Neural crest cell (in vitro differentiated cells): ENCODE data around the gene CFD. TPM values are rescaled to one million over a fixed set of nuclear protein-coding genes. Genes with fewer than 3 reads are reported as not detected.

Experiments
- microRNA-seq: library from miRNA; unstranded; fragments of <30 nt; microRNA quantifications from one replicate; pipeline ENCODE4, GENCODE V29; 2020
- total RNA-seq: library from RNA; stranded (reverse); gene quantifications from 2 replicates; pipeline ENCODE4 v1.2.1, GENCODE V29; 2021

The CFD gene
- total RNA-seq, 1 donor from 2014 or later: not detected

Small RNA genes lying within 50 kb of the gene (microRNA-seq; reads per million reads assigned to microRNA genes)
- gene MIR3187: 204 reads per million, percentile 67 among the genes with 10 or more reads in this experiment

Other genes starting within 250 kb of the CFD start
- 69.7 and 71.1 TPM in 2 replicates for gene POLRMT, start 226.1 kb upstream of the CFD start, total RNA-seq
- 0.51 and 0.84 TPM in 2 replicates for gene FGF22, start 219.8 kb upstream of the CFD start, total RNA-seq
- gene RNF126, start 196.4 kb upstream of the CFD start, total RNA-seq: 50.6 and 55.9 TPM in 2 replicates
- gene FSTL3, start 183.3 kb upstream of the CFD start, total RNA-seq: 7.7 and 8.9 TPM in 2 replicates
- not detected in 2 replicates for gene PRSS57, start 164.2 kb upstream of the CFD start, total RNA-seq
- gene PALM, start 150.7 kb upstream of the CFD start, total RNA-seq: 45.1 and 52.1 TPM in 2 replicates
- gene MISP, start 108.6 kb upstream of the CFD start, total RNA-seq: 0.14 TPM in 1 of 2 replicates, not detected in the other
- gene PTBP1, start 62.2 kb upstream of the CFD start, total RNA-seq: 674 and 701 TPM in 2 replicates
- 46.3 and 50.9 TPM in 2 replicates for gene PLPPR3, start 37.7 kb upstream of the CFD start, total RNA-seq
- gene AZU1, start 31.8 kb upstream of the CFD start, total RNA-seq: 0.30 and 0.68 TPM in 2 replicates
- not detected in 2 replicates for gene PRTN3, start 18.7 kb upstream of the CFD start, total RNA-seq
- gene ELANE, start 7.4 kb upstream of the CFD start, total RNA-seq: not detected in 2 replicates
- 73.9 and 77.7 TPM in 2 replicates for gene MED16, start 33.5 kb downstream of the CFD start, total RNA-seq
- not detected in 2 replicates for gene RNU6-9, start 33.8 kb downstream of the CFD start, total RNA-seq
- gene R3HDM4, start 53.6 kb downstream of the CFD start, total RNA-seq: 47.7 and 50.9 TPM in 2 replicates
- gene KISS1R, start 57.7 kb downstream of the CFD start, total RNA-seq: 2.2 and 2.4 TPM in 2 replicates
- 48.4 and 58.9 TPM in 2 replicates for gene ARID3A, start 66.4 kb downstream of the CFD start, total RNA-seq
- 65.2 and 67.4 TPM in 2 replicates for gene WDR18, start 124.7 kb downstream of the CFD start, total RNA-seq
- 0.12 TPM in 1 of 2 replicates, not detected in the other for gene GRIN3B, start 140.8 kb downstream of the CFD start, total RNA-seq
- 164 and 170 TPM in 2 replicates for gene TMEM259, start 161.5 kb downstream of the CFD start, total RNA-seq
- gene RNU6-2, start 161.9 kb downstream of the CFD start, total RNA-seq: not detected in 2 replicates
- gene CNN2, start 166.9 kb downstream of the CFD start, total RNA-seq: 140 and 141 TPM in 2 replicates
- 12.8 and 16.3 TPM in 2 replicates for gene ABCA7, start 180.4 kb downstream of the CFD start, total RNA-seq
- 1.6 and 1.7 TPM in 2 replicates for gene ARHGAP45, start 207.5 kb downstream of the CFD start, total RNA-seq
- 256 and 257 TPM in 2 replicates for gene POLR2E, start 235.7 kb downstream of the CFD start, total RNA-seq
- 300 and 313 TPM in 2 replicates for gene GPX4, start 244.3 kb downstream of the CFD start, total RNA-seq